Measurements from ENCODE around the gene GFI1B.
A peak's percentile ranks its signal among the peaks of the same experiment; 100 is the strongest.
"Not testable (repeated sequence)": the region's sequence is repeated elsewhere in the genome, so short reads cannot be mapped to it uniquely, and the experiment has no call there.

GFI1B gene

DNA sequence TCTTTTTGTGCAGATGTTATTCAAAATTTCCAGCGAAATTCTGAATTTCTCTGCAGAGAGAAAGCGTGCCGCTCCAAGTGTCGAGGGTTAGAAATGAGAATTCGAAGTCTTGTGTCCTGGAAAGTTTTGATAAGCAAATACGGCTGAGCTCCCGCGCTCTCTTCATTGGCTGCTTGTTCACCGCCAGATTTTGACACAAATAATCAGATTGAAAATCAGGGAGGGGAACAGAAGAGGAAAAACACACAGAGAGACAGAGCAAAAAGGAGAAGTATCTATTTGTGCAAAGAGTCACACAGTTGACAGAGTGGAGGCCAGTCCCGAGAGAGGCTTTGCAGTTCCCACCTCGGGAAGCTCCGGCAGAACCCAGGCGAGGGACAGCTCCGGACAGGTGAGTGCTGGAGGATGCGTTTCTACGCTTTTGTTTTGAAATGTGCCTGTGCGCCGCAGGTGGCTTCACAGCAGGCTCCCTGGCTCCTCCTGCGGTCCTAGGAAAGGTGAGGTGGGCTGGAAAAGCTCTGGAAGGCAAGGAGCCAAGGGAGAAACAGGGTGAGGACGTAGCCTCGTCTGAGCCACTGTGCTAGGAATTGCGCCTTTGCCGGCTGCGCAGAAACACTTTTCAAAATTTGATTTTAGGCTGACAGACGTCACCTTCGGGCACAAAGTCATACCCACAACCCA lies at the start of gene GFI1B:
Gene GFI1B, plus strand, starts transcription at position 244 of the 681 bp plus-strand sequence. CDS start 7,985 bp downstream, outside the sequence.
- DNase-seq = peak; percentile 17

DNA sequence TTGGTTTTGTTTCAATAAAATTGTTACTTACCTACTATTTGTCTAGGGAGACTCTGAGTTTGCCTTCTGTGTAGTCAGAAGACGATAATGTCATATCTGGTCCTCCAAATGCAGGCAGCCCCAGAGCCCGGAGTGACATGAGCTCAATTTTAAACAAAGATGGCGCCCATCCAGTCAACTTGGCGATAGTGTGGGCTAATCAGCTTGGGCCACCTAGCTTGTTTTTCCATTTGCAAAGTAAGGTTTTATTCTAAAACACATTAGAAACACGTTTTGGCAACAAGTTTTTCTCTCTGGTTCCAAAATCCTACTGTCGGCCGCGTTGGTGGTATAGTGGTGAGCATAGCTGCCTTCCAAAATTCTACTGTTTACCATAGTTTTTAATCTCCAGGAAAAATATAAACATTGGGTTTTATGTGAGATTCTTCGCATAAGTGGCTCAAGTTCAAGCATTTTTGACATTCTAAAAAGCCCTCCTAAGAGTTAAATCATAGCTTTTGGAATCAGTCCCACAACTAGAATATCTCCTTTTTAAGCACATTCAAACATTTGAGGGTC lies 47.2 kb upstream of the GFI1B start:
- no peak for DNase-seq

DNA sequence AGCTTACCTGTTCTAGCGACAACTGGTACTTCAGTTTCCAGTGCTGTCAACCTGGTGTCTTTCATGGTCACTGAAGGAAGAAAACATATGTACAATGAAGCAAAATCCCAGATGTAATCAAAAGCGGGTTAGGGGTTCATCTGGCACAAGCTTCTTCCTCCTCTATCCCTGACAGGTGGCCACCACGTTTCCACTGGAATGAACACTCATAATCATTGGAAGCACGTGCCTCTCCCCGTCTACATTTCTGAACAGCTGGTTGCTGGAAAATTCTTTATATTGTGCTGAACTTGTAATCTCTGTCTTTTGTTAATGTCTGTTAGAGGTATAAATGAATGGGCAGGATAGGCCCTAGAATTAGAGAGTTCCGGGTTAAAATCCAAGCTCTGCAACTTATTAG lies 43.5 kb upstream of the GFI1B start:
- no peak for DNase-seq

DNA sequence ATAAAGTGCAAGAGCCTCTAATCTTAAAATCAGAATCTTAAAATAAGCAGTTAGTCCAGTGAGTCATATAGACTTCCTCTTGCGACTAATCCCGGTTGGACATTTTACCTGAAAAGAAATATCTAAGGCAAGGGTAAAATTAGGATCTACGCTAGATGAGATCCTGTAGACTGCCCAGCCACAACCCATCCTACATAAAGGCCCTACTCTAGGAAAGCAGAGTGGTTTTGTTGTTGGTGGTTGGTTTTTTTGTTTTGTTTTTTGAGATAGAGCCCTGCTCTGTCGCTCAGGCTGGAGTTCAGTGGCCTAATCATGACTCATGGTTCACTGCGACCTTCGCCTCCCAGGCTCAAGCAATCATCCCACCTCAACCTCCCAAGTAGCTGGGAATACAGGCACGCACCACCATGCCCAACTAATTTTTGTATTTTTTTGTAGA lies 41.0 kb upstream of the GFI1B start:
- no peak for DNase-seq

DNA sequence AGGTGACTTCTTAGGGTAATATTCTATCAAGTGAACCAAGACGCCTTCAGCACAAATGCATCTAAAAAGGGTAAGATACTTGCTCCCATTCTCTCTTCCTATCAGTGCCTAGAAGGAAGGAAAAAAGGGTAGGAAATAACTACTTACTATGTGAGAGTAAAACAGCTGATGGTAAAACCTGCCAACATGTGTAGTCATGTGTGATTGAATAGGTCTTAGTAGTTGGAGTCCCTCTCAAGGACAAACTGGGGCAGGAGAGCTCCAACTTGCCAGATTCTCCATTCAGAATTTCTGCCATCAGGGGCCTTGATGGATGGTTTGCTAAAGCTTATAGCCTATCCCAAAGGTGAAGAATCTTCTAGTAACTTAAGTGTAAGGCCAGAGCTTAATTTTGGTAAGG lies 39.3 kb upstream of the GFI1B start:
- DNase-seq = no peak

DNA sequence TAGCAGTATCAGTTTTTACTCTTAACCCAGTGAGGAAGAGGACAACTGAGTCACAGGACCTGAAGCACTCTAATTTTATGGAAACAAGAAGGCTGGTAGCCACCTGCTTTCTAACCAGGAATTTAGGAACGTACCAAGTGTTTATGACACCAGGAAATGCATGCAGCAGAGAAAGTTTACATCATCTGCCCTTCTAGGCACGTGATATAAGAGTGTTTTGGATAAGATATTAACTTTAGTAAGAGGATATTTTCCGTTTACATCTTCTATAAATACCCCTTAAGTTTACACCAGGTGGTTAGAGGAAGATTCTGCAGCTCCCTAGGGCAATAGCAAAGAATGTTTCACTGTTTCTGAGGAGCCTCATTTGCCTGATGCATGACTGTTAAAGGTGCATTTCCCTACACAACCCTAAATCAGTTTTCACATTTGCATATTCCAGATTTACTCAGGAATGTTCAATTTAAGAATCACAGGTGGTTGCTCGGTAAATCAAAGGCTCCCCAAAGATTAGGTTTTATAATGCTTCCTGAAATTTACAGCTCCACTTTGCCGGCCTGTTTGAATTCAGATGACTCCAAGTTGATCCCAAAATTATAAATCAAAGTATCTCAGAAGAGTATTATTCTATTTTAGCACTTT lies 35.8 kb upstream of the GFI1B start:
- no peak for DNase-seq

DNA sequence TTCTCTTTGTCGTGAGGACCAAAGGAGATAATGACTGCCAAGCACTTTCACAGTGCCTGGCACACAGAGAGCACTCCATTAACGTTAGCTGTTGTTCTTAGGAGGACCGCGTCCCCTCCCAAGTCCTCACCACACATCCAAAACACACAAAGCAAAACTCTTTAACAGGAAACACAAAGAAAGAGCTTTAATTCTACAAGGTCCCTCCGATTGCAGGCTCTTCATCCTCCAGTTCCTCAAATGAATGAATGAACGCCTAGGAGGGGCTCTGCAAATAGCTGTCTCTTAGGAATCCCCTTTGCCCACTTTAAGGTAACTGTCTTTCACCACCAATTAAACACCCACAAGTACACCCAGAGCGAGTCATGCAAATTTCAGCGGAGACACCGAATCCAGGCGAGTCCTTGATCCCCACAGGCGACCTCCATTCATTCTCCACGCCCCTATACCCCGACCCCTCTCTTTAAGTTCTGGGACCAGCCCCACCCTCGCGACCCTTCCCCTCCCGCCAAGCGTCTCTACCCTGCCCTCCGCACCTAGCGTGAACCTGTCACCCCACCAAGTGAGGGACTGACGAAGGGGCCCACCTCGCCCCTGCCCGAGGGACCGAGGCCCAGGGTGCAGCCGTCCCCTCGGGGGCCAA lies 34.7 kb upstream of the GFI1B start:
- no peak for DNase-seq

DNA sequence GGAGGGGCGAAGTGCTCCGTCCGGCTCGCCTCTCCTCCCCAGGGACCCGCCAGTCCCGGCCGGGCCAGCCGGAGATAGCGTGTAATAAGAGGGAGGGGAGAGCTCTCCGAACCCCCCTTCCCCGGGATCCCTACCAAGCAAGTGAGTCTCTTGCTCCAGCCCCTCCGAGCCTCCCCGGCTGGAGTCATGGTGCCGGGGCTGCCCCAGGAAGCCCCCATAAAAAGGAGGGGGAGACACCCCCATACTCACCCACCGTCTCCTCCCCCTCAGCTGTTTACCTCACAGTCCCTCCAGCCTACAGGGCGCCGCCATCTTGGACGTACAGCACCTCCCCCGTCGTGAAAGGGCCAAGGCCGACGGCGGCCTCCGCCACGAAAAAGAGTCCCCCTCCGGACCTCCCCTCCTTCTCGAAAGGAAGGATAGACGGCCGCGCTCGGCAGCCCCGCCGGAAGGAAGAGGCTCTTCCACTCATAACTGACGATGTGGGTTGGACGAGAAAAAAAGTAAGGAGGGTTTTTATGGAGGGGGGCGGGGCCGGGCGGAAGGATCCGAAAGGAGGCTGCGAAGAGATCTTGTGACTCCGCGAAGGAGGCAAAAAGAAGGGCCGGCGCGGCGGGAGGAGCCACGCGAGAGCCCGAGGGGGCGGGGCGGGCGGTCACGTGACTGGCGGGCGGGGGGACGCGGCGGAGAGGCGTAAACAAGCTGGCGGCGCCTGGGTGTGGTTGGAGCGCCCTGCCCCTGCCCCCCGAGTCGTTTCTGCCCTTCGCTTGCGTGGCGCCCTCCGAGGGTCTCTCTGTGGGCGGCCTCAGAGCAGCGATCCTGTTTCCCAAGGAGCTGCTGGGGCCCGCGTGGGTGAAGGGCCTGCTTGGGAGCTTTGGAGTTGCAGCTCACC lies 34.0 kb upstream of the GFI1B start, which contains the start of gene TSC1:
Gene TSC1, minus strand, starts transcription at position 323 of the 892 bp plus-strand sequence. CDS start 15,744 bp downstream, outside the sequence.
- DNase-seq = peak; percentile 94

DNA sequence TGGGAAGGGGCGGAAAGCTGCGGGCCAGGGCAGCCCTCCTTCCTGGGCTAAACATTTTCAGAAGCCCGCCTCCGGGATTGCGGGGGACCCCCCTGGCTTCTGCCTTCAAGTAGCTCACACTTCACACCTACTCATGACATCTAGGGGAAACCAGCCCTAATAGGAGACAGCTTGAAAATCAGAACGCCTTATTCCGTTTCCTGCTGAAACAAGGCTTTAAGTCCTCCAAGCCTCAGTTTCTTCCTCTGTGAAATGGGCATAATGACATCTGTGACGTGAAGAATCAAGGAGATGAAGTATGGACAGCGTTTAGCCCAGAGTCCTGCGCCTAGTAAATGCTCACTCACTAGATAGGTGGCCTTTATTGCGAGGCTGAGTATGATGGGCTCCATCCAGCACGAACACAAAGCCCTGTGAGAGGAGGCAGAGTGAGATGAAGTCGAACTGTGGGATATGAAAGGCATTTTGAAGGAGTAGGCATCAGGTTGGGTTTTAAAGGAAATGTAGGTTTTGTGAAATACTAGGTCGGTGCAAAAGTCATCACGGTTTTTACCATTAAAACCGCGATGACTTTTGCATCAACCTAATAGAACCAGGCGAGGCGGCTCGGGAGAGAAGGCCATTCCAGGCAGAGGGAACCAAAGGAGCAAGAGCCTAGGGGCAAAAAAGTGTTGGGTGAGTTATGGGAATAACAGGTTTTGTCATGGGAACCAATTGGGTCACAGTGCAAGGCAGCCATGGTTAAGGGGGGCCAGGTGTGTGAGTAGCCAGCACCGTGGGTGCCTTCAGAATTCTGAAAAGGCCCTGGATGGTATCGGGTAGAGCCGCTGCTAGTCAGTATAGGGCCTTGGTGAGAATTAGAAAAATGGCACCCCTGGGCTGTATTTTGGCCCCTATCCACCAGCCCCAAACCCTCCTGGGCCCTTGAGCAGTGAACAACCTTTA lies 33.0 kb upstream of the GFI1B start:
- DNase-seq = no peak

DNA sequence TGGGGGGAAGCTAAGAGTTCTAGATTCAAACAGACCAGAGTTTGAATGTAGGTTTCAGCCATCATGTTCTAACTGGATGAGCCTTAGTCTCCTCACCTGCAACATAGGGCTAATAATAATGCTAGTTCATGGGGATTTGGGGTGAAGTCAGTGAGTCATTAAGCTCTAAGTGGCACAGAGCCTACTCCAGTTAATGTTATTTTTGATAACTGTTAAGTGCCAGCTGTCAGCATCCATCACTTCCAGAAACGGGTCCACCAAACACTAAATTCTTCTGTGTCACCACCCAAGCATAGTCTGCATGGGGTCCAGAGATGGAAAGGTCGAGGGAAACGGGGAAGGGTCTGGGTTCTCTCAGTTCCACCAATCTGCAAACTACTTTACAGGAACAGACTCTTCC lies 32.3 kb upstream of the GFI1B start:
- DNase-seq = no peak

DNA sequence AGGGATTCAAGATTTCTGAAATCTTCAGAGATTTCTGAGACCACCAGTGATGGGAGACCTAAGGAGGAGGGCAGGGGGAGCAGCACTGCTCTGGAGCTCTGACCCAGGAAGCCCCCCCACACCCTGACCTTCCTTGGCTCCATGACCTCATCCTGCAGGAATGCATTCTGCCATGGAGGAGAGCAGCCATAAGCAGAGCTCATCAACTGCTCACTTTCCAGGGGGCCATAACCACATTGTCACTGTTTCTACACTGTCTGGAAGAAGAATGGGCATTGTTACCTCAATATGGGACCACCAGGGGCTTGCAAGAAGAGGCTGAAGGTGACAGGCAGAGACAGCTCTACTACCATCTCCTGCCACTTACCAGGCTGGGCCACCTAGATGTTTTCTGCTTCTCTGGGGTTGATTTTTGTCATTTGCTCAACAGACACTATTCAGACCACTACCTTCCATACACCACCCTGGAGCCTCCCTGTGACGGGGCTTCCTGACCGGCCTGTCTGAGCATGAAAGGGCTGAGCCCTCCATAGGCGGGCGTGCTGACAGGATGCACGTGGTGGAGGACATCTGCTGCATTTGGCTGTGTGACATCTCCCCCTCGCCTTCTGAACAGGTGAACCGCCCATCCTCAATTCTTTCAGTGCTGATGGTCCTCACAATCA lies 31.7 kb upstream of the GFI1B start:
- DNase-seq = no peak

DNA sequence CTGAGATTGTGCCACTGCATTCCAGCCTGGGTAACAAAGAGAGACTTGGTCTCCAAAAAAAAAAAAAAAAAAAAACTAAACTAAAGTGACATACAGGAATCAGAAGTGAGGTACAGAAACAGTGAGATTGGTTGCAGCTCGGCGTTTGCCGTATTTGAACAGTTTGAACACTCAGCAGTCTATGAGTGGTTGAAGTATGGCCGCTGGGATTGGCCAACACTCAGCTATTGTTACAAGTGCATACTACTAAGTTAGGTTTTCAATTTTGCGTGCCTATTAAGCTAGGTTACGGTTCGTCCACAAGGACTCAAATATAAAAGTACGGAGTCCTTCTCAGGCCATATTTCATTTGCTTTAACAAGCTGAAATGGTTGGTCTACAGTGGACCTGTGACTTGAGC lies 30.7 kb upstream of the GFI1B start:
- DNase-seq = no peak

DNA sequence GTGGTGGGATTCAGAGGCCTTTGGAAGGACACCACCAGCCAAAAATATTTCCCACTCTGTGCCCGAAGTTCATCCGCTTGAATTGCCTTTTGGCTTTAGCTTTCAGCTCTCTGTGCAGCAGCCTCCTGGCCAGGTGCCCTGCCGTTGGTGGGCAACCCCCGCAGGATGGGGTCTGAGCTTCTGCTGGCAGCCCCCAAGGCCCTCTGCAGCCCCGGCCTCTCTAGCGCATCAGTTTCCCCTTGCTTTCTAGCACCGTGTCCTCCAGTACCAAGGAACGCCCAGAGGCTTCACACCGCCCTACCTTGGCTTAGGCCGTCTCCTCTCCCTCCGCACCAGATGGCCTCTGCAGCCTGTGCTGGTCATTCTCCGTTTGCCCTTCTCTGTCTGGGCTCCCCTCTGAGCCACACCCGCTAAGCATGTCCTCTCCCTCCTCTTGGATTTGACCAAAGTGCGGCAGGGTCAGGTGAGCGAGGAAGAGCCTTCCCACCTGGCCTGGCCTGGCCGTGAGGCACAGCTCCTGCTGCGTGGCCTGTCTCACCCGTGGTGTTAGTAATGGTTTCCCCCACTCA lies 29.9 kb upstream of the GFI1B start:
- DNase-seq = no peak

DNA sequence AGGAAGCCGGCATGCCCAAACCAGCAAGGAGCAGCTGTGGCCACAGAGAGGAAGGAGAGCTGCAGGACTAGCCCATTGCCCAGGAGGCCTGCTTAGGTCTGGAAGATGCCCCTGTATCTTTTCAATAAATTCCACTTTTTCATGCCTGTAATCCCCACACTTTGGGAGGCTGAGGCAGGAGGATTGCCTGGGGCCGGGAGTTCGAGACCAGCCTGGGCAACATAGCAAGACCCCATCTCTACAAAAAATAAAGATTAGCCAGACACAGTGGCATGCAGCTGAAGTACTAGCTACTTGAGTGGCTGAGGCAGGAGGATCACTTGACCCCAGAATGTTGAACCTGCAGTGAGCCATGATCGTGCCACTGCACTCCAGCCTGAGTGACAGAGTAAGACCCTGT lies 28.8 kb upstream of the GFI1B start:
- no peak for DNase-seq

DNA sequence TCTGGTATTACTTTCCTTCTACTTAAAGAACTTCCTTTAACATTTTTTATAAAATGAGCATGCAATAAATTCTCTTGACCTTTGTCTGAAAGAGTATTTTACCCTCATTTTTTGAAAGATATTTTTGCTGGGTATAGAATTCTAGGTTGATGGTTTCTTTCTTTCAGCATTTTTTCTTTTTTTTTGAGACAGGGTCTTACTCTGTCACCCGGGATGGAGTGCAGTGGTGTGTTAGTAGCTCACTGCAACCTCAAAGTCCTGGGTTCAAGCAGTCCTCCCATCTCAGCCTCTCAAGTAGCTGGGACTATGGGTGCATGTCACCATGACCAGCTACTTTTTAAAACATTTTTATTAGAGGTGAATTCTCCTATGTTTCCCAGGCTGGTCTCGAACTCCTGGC lies 23.4 kb upstream of the GFI1B start:
- no peak for DNase-seq

DNA sequence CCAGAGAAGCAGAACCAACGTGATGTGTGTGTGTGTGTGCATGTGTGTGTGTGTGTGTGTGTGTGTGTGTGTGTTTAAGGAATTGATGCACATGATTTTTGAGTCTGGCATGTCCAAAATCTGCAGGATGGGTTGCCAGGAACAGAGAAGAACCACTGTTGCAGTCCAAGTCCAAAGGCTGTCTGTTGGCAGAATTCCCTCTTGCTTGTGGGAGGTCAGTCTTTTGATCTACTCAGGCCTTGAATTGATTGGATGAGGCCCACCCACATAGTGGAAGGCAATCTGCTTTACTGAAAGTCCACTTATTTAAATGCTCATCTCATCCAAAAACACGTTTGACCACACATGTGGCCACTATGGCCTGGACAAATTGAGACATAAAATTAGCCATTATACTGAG lies 22.7 kb upstream of the GFI1B start:
- no peak for DNase-seq

DNA sequence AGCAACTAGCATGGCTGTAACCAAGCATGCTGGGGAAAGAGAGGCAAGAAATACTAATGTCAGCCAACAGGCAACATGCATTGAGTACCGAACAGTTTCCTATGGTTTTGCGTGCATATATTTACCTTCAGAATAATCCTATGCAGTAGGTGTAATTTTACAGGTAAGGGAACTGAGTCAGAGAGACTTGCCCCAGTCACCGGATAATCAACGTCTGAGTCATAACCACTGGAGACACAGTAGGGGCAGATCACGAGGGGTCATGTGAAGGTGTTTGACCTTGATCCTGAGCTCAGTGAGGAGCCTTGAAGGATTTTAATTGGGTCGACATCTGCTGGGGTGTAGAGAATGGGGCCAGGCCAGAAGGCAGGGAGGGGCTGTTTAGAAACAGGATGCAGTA lies 20.7 kb upstream of the GFI1B start:
- no peak for DNase-seq

DNA sequence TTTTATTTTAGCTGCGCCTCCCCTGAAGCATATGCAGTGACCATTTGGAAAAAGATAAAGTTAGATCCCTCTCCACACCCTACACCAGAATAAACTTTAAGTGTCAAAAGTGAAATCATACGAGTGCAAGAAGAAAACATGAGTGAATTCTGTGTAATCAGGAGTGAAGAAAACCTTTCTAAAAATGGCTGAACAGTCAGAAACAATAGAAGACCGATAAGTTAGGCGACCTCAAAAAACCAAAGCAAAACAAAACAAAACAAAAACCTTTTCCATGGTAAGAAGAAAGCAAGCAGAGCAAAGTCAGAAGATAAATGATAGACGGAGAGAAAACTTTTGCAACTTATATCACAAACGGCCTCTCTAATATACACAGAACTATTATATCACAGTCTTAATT lies 17.5 kb upstream of the GFI1B start:
- no peak for DNase-seq

DNA sequence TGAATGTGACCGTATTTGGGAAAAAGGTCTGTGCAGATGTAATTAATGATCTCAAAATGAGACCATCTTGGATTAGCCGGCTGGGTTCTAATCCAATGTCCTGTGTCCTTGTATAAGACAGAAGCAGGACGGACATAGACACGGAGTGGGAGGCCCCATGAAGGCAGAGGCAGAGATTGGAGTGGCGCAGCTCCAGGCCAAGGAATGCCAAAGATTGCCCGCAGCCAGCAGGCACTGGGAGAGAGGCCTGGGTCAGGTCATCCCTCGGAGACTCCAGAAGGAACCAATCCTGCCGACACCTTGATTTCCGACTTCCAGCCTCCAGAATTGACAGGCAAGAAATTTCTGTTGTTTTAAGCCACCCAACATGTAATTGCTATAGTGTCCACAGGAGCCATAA lies 13.0 kb upstream of the GFI1B start:
- no peak for DNase-seq

DNA sequence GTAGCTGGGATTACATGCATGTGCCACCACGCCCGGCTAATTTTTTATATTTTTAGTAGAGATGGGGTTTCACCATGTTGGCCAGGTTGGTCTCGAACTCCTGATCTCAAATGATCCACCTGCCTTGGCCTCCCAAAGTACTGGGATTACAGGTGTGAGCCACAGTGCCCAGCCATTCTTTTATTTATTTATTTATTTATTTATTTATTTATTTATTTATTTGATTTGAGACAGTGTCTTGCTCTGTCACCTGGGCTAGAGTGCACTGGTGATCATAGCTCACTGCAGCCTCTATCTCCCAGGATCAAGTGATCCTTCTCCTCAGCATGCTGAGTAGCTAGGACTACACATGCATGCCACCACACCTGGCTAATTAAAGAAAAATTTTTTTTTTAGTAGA lies 10.6 kb upstream of the GFI1B start:
- DNase-seq = not testable (repeated sequence)

DNA sequence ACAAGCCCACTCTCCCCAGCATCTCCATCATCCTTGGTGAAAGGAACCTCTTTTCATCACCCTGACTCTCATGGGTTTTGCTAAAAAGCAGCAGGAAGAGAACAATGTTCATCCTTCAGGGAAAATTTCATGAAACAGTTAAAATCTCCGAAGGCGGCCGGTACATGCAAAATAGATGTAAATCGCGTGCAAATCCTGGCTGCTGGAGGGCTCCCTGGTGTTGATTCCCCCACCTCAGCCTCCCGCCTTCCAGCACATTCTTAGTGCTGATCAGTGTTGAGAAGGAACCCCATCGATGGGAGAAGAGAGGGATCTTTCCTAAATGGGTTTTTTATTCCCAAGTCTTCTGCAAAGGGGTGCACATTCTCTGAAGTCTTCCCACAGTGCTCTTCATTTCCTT lies 8.7 kb upstream of the GFI1B start:
- no peak for DNase-seq

Measured in COR-L47 (cell line).